ENCODE measurements around the gene TRIO. TPM values are rescaled to one million over a fixed set of nuclear protein-coding genes. Genes with fewer than 3 reads are reported as not detected.

Gene TRIO
- total and polyA plus RNA-seq, 2 donors (not counting 3 experiments of a cell fraction or from before 2014, with no cell fraction given), result 82.9 to 248 TPM

- Histone ChIP-seq H3K9me3 (replicated peaks; ENCODE audit: control insufficient read depth, insufficient read depth, low read length) (no peaks in the 10 kb centered on the region), H3K36me3 (ENCODE audit: control insufficient read depth in 2 of 2, extremely low read depth in 1 of 2, insufficient read depth in 2 of 2, low read length in 2 of 2) (peaks cover 9% of the 10 kb centered on the region in 2 experiments), H2AFZ (ENCODE audit: low read depth, low read length) (no peak overlapping the region), H3K9me1 (replicated peaks; ENCODE audit: control insufficient read depth, extremely low read depth, insufficient read depth, low read length) (no peaks in the 10 kb centered on the region), H3K27ac (ENCODE audit: insufficient read depth, low read depth, low read length) (no peak overlapping the region), H3K9ac (replicated peaks; ENCODE audit: extremely low read depth, insufficient read depth, low read length) (no peak overlapping the region), H3K4me3 (replicated peaks in 1 of 3; ENCODE audit: insufficient read depth in 1 of 3, low read depth in 1 of 3, low read length in 3 of 3) (no peak overlapping the region), H3K4me2 (ENCODE audit: insufficient read depth, low read length) (peak overlapping the region; percentile 30), H3K27me3 (ENCODE audit: control insufficient read depth in 2 of 2, insufficient read depth in 2 of 2, low read length in 2 of 2) (no peaks in the 10 kb centered on the region), H3K4me1 (ENCODE audit: control insufficient read depth, extremely low read depth, insufficient read depth, low read length) (peaks cover 18% of the 10 kb centered on the region), H4K20me1 (replicated peaks; ENCODE audit: control insufficient read depth, extremely low read depth, insufficient read depth, low read length) (peaks cover 16% of the 10 kb centered on the region), H3K79me2 (ENCODE audit: control insufficient read depth, insufficient read depth, low read length) (peaks cover 97% of the 10 kb centered on the region)
- TF ChIP-seq MAX (IDR thresholded peaks at IDR 0.05; ENCODE audit: insufficient read depth, insufficient read length) (no peak), GATA2 (IDR thresholded peaks at IDR 0.05; ENCODE audit: insufficient read depth, insufficient read length, low read depth, low read length) (no peak)
- POLR2A ChIA-PET, result no interaction called here
- intact Hi-C loops (cut with micrococcal nuclease), result no loop called here
- CTCF ChIA-PET, result interaction anchor here (1.1 to 1.6 kb wide), 3 partner anchors 23 to 136 kb away, joined by 3 to 4 read pairs (median 3); no protein-coding TSS in a partner anchor
- no peak for FAIRE-seq
- BruUV-seq (replicated peaks), result no TSS peak
- dilution Hi-C loops (cut with MboI; ENCODE audit: extremely low pct_ligation_motif_present, low sequenced_read_pairs), result loop anchor here (25.0 kb wide), 1 partner anchor 290 kb away; no protein-coding TSS in a partner anchor
- DNase-seq (ENCODE audit: low read depth, low spot score), result no peak
These were observed 134.5 kb downstream of the TRIO start for GRCh38 chr5:14277385-14278320.

- no TSS peak for BruUV-seq (replicated peaks)
- no peak overlapping the region for H3K4me3 ChIP-seq (replicated peaks in 1 of 3; ENCODE audit: insufficient read depth in 1 of 3, low read depth in 1 of 3, low read length in 3 of 3)
- no peak overlapping the region for H3K4me2 ChIP-seq (ENCODE audit: insufficient read depth, low read length)
- H4K20me1 ChIP-seq (replicated peaks; ENCODE audit: control insufficient read depth, extremely low read depth, insufficient read depth, low read length), result peaks cover 16% of the 10 kb centered on the region
- ChIA-PET POLR2A (no interaction called here), CTCF (interaction anchor here (1.2 to 1.8 kb wide), 2 partner anchors 10 to 13 kb away, joined by 3 to 12 read pairs; no protein-coding TSS in a partner anchor)
- H3K9ac ChIP-seq (replicated peaks; ENCODE audit: extremely low read depth, insufficient read depth, low read length), result no peak overlapping the region
- H3K36me3 ChIP-seq (ENCODE audit: control insufficient read depth in 2 of 2, extremely low read depth in 1 of 2, insufficient read depth in 2 of 2, low read length in 2 of 2), result peaks cover 9% of the 10 kb centered on the region in 2 experiments
- DNase-seq (ENCODE audit: low read depth, low spot score), result no peak
- FAIRE-seq, result no peak
- dilution Hi-C loops (cut with MboI; ENCODE audit: extremely low pct_ligation_motif_present, low sequenced_read_pairs) (loop anchor here (25.0 kb wide), 1 partner anchor 293 kb away; no protein-coding TSS in a partner anchor), intact Hi-C loops (cut with micrococcal nuclease) (no loop called here)
- H3K27me3 ChIP-seq (ENCODE audit: control insufficient read depth in 2 of 2, insufficient read depth in 2 of 2, low read length in 2 of 2), result no peaks in the 10 kb centered on the region
- H3K79me2 ChIP-seq (ENCODE audit: control insufficient read depth, insufficient read depth, low read length), result peaks cover 98% of the 10 kb centered on the region
- no peaks in the 10 kb centered on the region for H3K9me1 ChIP-seq (replicated peaks; ENCODE audit: control insufficient read depth, extremely low read depth, insufficient read depth, low read length)
- H3K27ac ChIP-seq (ENCODE audit: insufficient read depth, low read depth, low read length), result no peak overlapping the region
- H3K9me3 ChIP-seq (replicated peaks; ENCODE audit: control insufficient read depth, insufficient read depth, low read length), result no peaks in the 10 kb centered on the region
- no peak overlapping the region for H2AFZ ChIP-seq (ENCODE audit: low read depth, low read length)
- no peak for TF ChIP-seq MYC (IDR thresholded peaks at IDR 0.05; ENCODE audit: low read depth, low read length)
- no peak for TF ChIP-seq CTCF (IDR thresholded peaks at IDR 0.05; ENCODE audit: extremely low read depth in 1 of 2, insufficient read depth in 1 of 2, low read depth in 1 of 2, low read length in 2 of 2)
- TF ChIP-seq GATA2 (IDR thresholded peaks at IDR 0.05; ENCODE audit: insufficient read depth, insufficient read length, low read depth, low read length), result no peak
- TF ChIP-seq POLR2AphosphoS5 (IDR thresholded peaks at IDR 0.05; ENCODE audit: insufficient read depth, low read depth, low read length), result no peak
- TF ChIP-seq EZH2 (IDR thresholded peaks at IDR 0.05; ENCODE audit: borderline replicate concordance, low read depth, low read length, severe bottlenecking), result no peak
- H3K4me1 ChIP-seq (ENCODE audit: control insufficient read depth, extremely low read depth, insufficient read depth, low read length), result peaks cover 18% of the 10 kb centered on the region
These were observed 137.2 kb downstream of the TRIO start for GRCh38 chr5:14280294-14280854.
